ENCODE results near the gene ZC3HAV1. TPM values are rescaled to one million over a fixed set of nuclear protein-coding genes. Genes with fewer than 3 reads are reported as not detected.
"Not testable (repeated sequence)": the region's sequence is repeated elsewhere in the genome, so short reads cannot be mapped to it uniquely, and the experiment has no call there.

ZC3HAV1 gene
- total and polyA plus RNA-seq, 2 of the 13 experiments (the other 11 are each of a cell fraction or from before 2014, with no cell fraction given), result 12.7 to 23.7 TPM

- Histone ChIP-seq H3K9me3 (ENCODE audit: low read length) (no peaks in the 10 kb centered on the region), H3K27ac (ENCODE audit: extremely low read length, insufficient read depth, low read length) (no peak overlapping the region), H3K79me2 (ENCODE audit: insufficient read depth, low read length) (no peaks in the 10 kb centered on the region), H3K27me3 (ENCODE audit: control insufficient read depth in 1 of 2, insufficient read depth in 2 of 2, low read length in 2 of 2) (no peaks in the 10 kb centered on the region), H3K36me3 (replicated peaks in 1 of 2; ENCODE audit: control insufficient read depth in 1 of 2, insufficient read depth in 2 of 2, low read length in 2 of 2) (peaks cover 15 to 64% of the 10 kb centered on the region in 2 experiments), H2AFZ (ENCODE audit: low read length) (no peak overlapping the region), H3K4me2 (ENCODE audit: low read depth, low read length) (no peak overlapping the region), H3K9ac (ENCODE audit: insufficient read depth, low read depth, low read length) (no peak overlapping the region), H4K20me1 (ENCODE audit: insufficient read depth, low read length) (no peaks in the 10 kb centered on the region; the same call in 1 of the 2 replicates), H3K4me1 (ENCODE audit: insufficient read depth, low read length) (peaks cover 29% of the 10 kb centered on the region), H3K4me3 (replicated peaks in 1 of 3; ENCODE audit: insufficient read depth in 1 of 3, low read depth in 2 of 3, low read length in 3 of 3) (no peak overlapping the region)
- DNase-seq (ENCODE audit: low spot score) (no peak), FAIRE-seq (no peak), ATAC-seq (no peak)
- no TSS peak for BruUV-seq (replicated peaks)
- ChIA-PET CTCF (ENCODE audit: low intra/inter-chr PET ratio, low total read pairs) (no interaction called here), POLR2A (no interaction called here)
- intact Hi-C loops (cut with micrococcal nuclease; ENCODE audit: unreplicated experiment), result no loop called here
- in situ Hi-C loops (cut with HindIII; ENCODE audit: extremely low pct_ligation_motif_present, low pct_unique_long_range_greater_than_20kb), result no loop called here
- WGBS (ENCODE audit: low lambda C conversion rate), result 100% methylated on average over 1 of the region's 1 CpG
- TF ChIP-seq KDM3A (CRISPR knock-in tag; IDR thresholded peaks at IDR 0.05; ENCODE audit: low read depth) (no peak), DNMT3B (CRISPR knock-in tag; conservative IDR thresholded peaks at IDR 0.05) (no peak), RCOR2 (CRISPR knock-in tag; IDR thresholded peaks at IDR 0.05) (no peak), ZUFSP (CRISPR knock-in tag; IDR thresholded peaks at IDR 0.05; ENCODE audit: borderline replicate concordance) (no peak), FOXO1 (CRISPR knock-in tag; IDR thresholded peaks at IDR 0.05) (no peak), ZBTB39 (CRISPR knock-in tag; IDR thresholded peaks at IDR 0.05) (no peak), NR2F2 (IDR thresholded peaks at IDR 0.05; ENCODE audit: borderline replicate concordance, low read depth) (no peak)
These were observed 31.1 kb downstream of the ZC3HAV1 start for GRCh38 chr7:139078399-139078798.

- DNase-seq (ENCODE audit: low spot score); H3K4me2 ChIP-seq (ENCODE audit: low read depth, low read length); POLR2A ChIA-PET; ATAC-seq; intact Hi-C loops (cut with micrococcal nuclease; ENCODE audit: unreplicated experiment); H3K27me3 ChIP-seq (ENCODE audit: control insufficient read depth in 1 of 2, insufficient read depth in 2 of 2, low read length in 2 of 2); H3K9ac ChIP-seq (ENCODE audit: insufficient read depth, low read depth, low read length); H3K4me3 ChIP-seq (replicated peaks in 1 of 3; ENCODE audit: insufficient read depth in 1 of 3, low read depth in 2 of 3, low read length in 3 of 3); H3K79me2 ChIP-seq (ENCODE audit: insufficient read depth, low read length); CTCF ChIA-PET (ENCODE audit: low intra/inter-chr PET ratio, low total read pairs); H3K9me3 ChIP-seq (ENCODE audit: low read length); H3K27ac ChIP-seq (ENCODE audit: extremely low read length, insufficient read depth, low read length); FAIRE-seq; BruUV-seq (replicated peaks); in situ Hi-C loops (cut with HindIII; ENCODE audit: extremely low pct_ligation_motif_present, low pct_unique_long_range_greater_than_20kb); H4K20me1 ChIP-seq (ENCODE audit: insufficient read depth, low read length); H2AFZ ChIP-seq (ENCODE audit: low read length): not testable (repeated sequence)
- peaks cover 29% of the 10 kb centered on the region for H3K4me1 ChIP-seq (ENCODE audit: insufficient read depth, low read length)
- WGBS (ENCODE audit: low lambda C conversion rate), result 95% methylated on average over 5 of the region's 5 CpGs
- peaks cover 13 to 61% of the 10 kb centered on the region in 2 experiments for H3K36me3 ChIP-seq (replicated peaks in 1 of 2; ENCODE audit: control insufficient read depth in 1 of 2, insufficient read depth in 2 of 2, low read length in 2 of 2)
These were observed 31.8 kb downstream of the ZC3HAV1 start for GRCh38 chr7:139077706-139078105.
